Activated naive CD8-positive, alpha-beta T cell treated with anti-CD3 and anti-CD28 coated beads, Interleukin-2, amount 50 U/mL, for 24 hours (primary cell): ENCODE results near the gene KPNB1.

Source experiments
- ATAC-seq: fragments of 150-1000 bp; cut with Tn5 transposase; one replicate; pipeline ENCODE4 v1.10.0; 2021
- DNase-seq: peaks from one replicate; pipeline ENCODE4 v3.0.0; 2021
- H3K27ac Mint-ChIP-seq: one replicate; pipeline ENCODE4 v1.8.0; 2021; ENCODE audit warnings: mild to moderate bottlenecking, mixed read lengths
- H3K27me3 Mint-ChIP-seq: one replicate; pipeline ENCODE4 v1.8.0; 2021; ENCODE audit warnings: mixed read lengths
- H3K36me3 Mint-ChIP-seq: one replicate; pipeline ENCODE4 v1.8.0; 2021; ENCODE audit warnings: low read depth, mixed read lengths
- H3K4me1 Mint-ChIP-seq: one replicate; pipeline ENCODE4 v1.8.0; 2021; ENCODE audit warnings: mixed read lengths
- H3K4me3 Mint-ChIP-seq: one replicate; pipeline ENCODE4 v1.8.0; 2021; ENCODE audit warnings: mild to moderate bottlenecking, moderate library complexity, mixed read lengths
- H3K9me3 Mint-ChIP-seq: one replicate; pipeline ENCODE4 v1.8.0; 2021; ENCODE audit warnings: mixed read lengths

Gene KPNB1

GRCh38 chr17:47714773-47715396 lies 65.2 kb downstream of the KPNB1 start:
- ATAC-seq (no peak), DNase-seq (no peak)
- H3K27me3 Mint-ChIP-seq, result no peaks in the 10 kb centered on the region
- no peaks in the 10 kb centered on the region for H3K9me3 Mint-ChIP-seq
- H3K27ac Mint-ChIP-seq, result peak overlapping the region; percentile 83
- H3K4me3 Mint-ChIP-seq, result no peak overlapping the region
- H3K4me1 Mint-ChIP-seq, result peaks cover 95% of the 10 kb centered on the region
- peaks cover 6% of the 10 kb centered on the region for H3K36me3 Mint-ChIP-seq

GRCh38 chr17:47715669-47716325 lies 66.1 kb downstream of the KPNB1 start:
- peak overlapping the region; percentile 83 for H3K27ac Mint-ChIP-seq
- DNase-seq (no peak), ATAC-seq (no peak)
- peaks cover 98% of the 10 kb centered on the region for H3K4me1 Mint-ChIP-seq
- H3K27me3 Mint-ChIP-seq, result no peaks in the 10 kb centered on the region
- peak overlapping the region; percentile 79 for H3K4me3 Mint-ChIP-seq
- H3K36me3 Mint-ChIP-seq, result no peaks in the 10 kb centered on the region
- H3K9me3 Mint-ChIP-seq, result no peaks in the 10 kb centered on the region

DNA sequence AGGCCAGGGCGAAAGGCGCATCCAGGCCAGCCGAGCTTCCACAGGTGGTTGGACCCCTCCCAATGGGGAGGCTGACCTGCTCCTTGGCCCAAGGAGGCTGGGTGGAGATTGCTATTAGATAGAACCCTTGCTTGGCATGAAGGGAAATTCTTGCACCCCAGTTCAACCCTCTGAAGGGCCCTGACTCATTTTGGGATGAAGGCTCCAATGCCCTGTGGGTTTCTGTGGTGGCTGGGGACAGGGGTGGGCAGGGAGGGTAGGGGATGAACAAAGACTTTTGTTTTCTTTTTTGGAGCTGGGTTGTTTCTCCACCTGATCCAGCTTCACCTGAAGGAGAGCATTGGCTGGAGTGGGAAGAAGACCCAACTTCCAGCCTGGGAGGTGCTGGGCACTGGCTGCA lies 66.7 kb downstream of the KPNB1 start:
- Mint-ChIP-seq H3K36me3 (no peaks in the 10 kb centered on the region), H3K4me1 (peaks cover 97% of the 10 kb centered on the region), H3K9me3 (no peaks in the 10 kb centered on the region), H3K27ac (peak overlapping the region; percentile 99), H3K27me3 (no peaks in the 10 kb centered on the region), H3K4me3 (peak overlapping the region; percentile 79)
- no peak for DNase-seq
- ATAC-seq, result no peak

GRCh38 chr17:47717261-47717697 lies 67.6 kb downstream of the KPNB1 start:
- peak; percentile 7 for ATAC-seq
- H3K4me3 Mint-ChIP-seq, result peak overlapping the region; percentile 79
- peak; percentile 64 for DNase-seq
- peaks cover 97% of the 10 kb centered on the region for H3K4me1 Mint-ChIP-seq
- H3K27ac Mint-ChIP-seq, result peak overlapping the region; percentile 99
- H3K27me3 Mint-ChIP-seq, result no peaks in the 10 kb centered on the region
- H3K9me3 Mint-ChIP-seq, result no peaks in the 10 kb centered on the region
- H3K36me3 Mint-ChIP-seq, result no peaks in the 10 kb centered on the region

- Mint-ChIP-seq H3K27ac (peak overlapping the region; percentile 99), H3K9me3 (no peaks in the 10 kb centered on the region), H3K4me3 (peak overlapping the region; percentile 79), H3K27me3 (no peaks in the 10 kb centered on the region), H3K4me1 (peaks cover 97% of the 10 kb centered on the region), H3K36me3 (no peaks in the 10 kb centered on the region)
- ATAC-seq, result peak; percentile 11
- DNase-seq, result no peak
Measured at GRCh38 chr17:47717979-47718621, 68.4 kb downstream of the KPNB1 start.

GRCh38 chr17:47718634-47719405 lies 69.1 kb downstream of the KPNB1 start:
- H3K4me3 Mint-ChIP-seq, result peak overlapping the region; percentile 79
- no peak for DNase-seq
- H3K9me3 Mint-ChIP-seq, result no peaks in the 10 kb centered on the region
- ATAC-seq, result no peak
- H3K27ac Mint-ChIP-seq, result peak overlapping the region; percentile 99
- peaks cover 99% of the 10 kb centered on the region for H3K4me1 Mint-ChIP-seq
- H3K36me3 Mint-ChIP-seq, result no peaks in the 10 kb centered on the region
- no peaks in the 10 kb centered on the region for H3K27me3 Mint-ChIP-seq

- Mint-ChIP-seq H3K4me1 (peaks cover 97% of the 10 kb centered on the region), H3K9me3 (no peaks in the 10 kb centered on the region), H3K27me3 (no peaks in the 10 kb centered on the region), H3K27ac (peak overlapping the region; percentile 99), H3K4me3 (peak overlapping the region; percentile 79), H3K36me3 (no peaks in the 10 kb centered on the region)
- DNase-seq, result peak; percentile 83
- ATAC-seq, result peak; percentile 40
Measured at GRCh38 chr17:47719411-47720152, 69.9 kb downstream of the KPNB1 start.

- Mint-ChIP-seq H3K27me3 (no peaks in the 10 kb centered on the region), H3K36me3 (no peaks in the 10 kb centered on the region), H3K27ac (peak overlapping the region; percentile 99), H3K4me1 (peaks cover 97% of the 10 kb centered on the region), H3K9me3 (no peaks in the 10 kb centered on the region), H3K4me3 (peak overlapping the region; percentile 79)
- ATAC-seq (peak; percentile 15), DNase-seq (peak; percentile 66)
Measured at GRCh38 chr17:47720196-47720595, 70.5 kb downstream of the KPNB1 start.

GRCh38 chr17:47720754-47721533 lies 71.2 kb downstream of the KPNB1 start:
- Mint-ChIP-seq H3K4me1 (peaks cover 95% of the 10 kb centered on the region), H3K36me3 (no peaks in the 10 kb centered on the region), H3K27me3 (no peaks in the 10 kb centered on the region), H3K27ac (peak overlapping the region; percentile 99), H3K9me3 (no peaks in the 10 kb centered on the region), H3K4me3 (peak overlapping the region; percentile 79)
- ATAC-seq (peak; percentile 65), DNase-seq (peak; percentile 97)

DNA sequence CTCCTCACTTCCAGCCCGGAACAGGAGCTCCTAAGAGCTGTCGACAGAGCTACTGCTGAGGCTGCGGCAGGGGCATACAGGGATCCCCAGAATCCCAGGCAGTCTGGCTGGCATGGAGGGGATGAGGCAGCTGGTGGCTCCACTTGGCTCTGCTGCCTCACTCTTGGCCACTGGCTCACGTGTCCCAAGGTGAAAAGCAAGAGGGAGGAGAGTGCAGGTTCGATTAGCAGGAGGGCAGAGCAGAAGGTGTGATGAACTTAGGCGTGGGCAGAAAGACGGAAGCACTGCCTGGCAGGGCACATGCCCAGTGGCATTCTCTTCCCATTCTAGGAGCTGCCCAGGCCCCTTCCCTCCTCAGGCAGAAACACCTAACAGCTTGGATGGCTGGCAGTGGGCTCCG lies 72.0 kb downstream of the KPNB1 start:
- Mint-ChIP-seq H3K9me3 (no peaks in the 10 kb centered on the region), H3K4me3 (peak overlapping the region; percentile 79), H3K4me1 (peaks cover 95% of the 10 kb centered on the region), H3K27ac (peak overlapping the region; percentile 99), H3K27me3 (no peaks in the 10 kb centered on the region), H3K36me3 (no peaks in the 10 kb centered on the region)
- ATAC-seq (no peak), DNase-seq (no peak)

DNA sequence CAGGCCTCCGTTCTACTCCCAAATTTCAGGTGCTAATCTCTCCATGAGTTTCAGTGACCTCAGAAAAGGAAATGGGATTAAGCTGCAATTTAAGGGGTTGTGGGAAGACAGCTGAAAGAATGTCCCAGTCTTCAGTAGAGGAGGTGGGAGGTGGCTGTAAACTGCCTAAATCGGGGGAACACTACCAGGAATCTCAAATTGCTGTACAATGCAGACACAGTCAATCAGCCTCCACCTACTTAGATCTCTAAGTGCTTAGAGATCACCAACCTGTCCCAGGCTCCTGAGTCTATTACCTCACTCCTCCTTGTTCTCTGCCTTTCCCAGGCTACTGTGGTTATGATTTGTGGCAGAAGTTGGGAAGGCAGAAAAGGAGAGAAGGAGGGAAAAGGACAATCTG lies 75.0 kb downstream of the KPNB1 start:
- no peaks in the 10 kb centered on the region for H3K36me3 Mint-ChIP-seq
- H3K27me3 Mint-ChIP-seq, result no peaks in the 10 kb centered on the region
- no peak for ATAC-seq
- peak overlapping the region; percentile 35 for H3K27ac Mint-ChIP-seq
- no peak overlapping the region for H3K4me3 Mint-ChIP-seq
- peaks cover 90% of the 10 kb centered on the region for H3K4me1 Mint-ChIP-seq
- no peaks in the 10 kb centered on the region for H3K9me3 Mint-ChIP-seq
- DNase-seq, result no peak

GRCh38 chr17:47725446-47726111 lies 75.9 kb downstream of the KPNB1 start:
- DNase-seq, result no peak
- Mint-ChIP-seq H3K4me3 (no peak overlapping the region), H3K27me3 (no peaks in the 10 kb centered on the region), H3K9me3 (no peaks in the 10 kb centered on the region), H3K4me1 (peaks cover 90% of the 10 kb centered on the region), H3K27ac (no peak overlapping the region), H3K36me3 (no peaks in the 10 kb centered on the region)
- ATAC-seq, result no peak
